ENCODE measurements around the gene SMIM20. TPM values are rescaled to one million over a fixed set of nuclear protein-coding genes. Genes with fewer than 3 reads are reported as not detected.

The SMIM20 gene
- total RNA-seq, 2 experiments from 2014 or later, result 7.2 to 9.1 TPM

- H3K27ac Mint-ChIP-seq, result no peak overlapping the region
- TF ChIP-seq CTCF (IDR thresholded peaks at IDR 0.05), result no peak
- ChIA-PET CTCF (no interaction called here), POLR2A (no interaction called here)
- no peaks in the 10 kb centered on the region for H3K9me3 Mint-ChIP-seq
- H3K4me1 Mint-ChIP-seq (ENCODE audit: low read depth), result no peaks in the 10 kb centered on the region
- H3K36me3 ChIP-seq (ENCODE audit: insufficient read depth, low read length), result no peaks in the 10 kb centered on the region
- no peak overlapping the region for H3K4me3 ChIP-seq (ENCODE audit: low read length)
- no peak overlapping the region for H3K27ac ChIP-seq (ENCODE audit: low read depth in 1 of 2, low read length in 2 of 2)
- no peaks in the 10 kb centered on the region for H3K4me1 ChIP-seq (ENCODE audit: insufficient read depth, low read length)
- DNase-seq (no peak), ATAC-seq (ENCODE audit: poor library complexity) (no peak)
- intact Hi-C loops (cut with DNase I, micrococcal nuclease), result no loop called here
- H3K27me3 ChIP-seq (ENCODE audit: control insufficient read depth in 1 of 2, insufficient read depth in 2 of 2, low read length in 2 of 2), result no peaks in the 10 kb centered on the region
- H3K9me3 ChIP-seq (ENCODE audit: control insufficient read depth in 1 of 2, insufficient read depth in 1 of 2, low read length in 2 of 2), result no peaks in the 10 kb centered on the region
- no peaks in the 10 kb centered on the region for H3K36me3 Mint-ChIP-seq (ENCODE audit: low read depth)
- peaks cover 4% of the 10 kb centered on the region for H3K27me3 Mint-ChIP-seq
- H3K4me3 Mint-ChIP-seq, result no peak overlapping the region
Measured at GRCh38 chr4:25879991-25880651, 33.9 kb upstream of the SMIM20 start.

- Histone ChIP-seq H3K36me3 (ENCODE audit: insufficient read depth, low read length) (no peaks in the 10 kb centered on the region), H3K27ac (ENCODE audit: low read depth in 1 of 2, low read length in 2 of 2) (no peak overlapping the region), H3K4me1 (ENCODE audit: insufficient read depth, low read length) (no peaks in the 10 kb centered on the region), H3K4me3 (ENCODE audit: low read length) (no peak overlapping the region), H3K9me3 (ENCODE audit: control insufficient read depth in 1 of 2, insufficient read depth in 1 of 2, low read length in 2 of 2) (no peaks in the 10 kb centered on the region), H3K27me3 (ENCODE audit: control insufficient read depth in 1 of 2, insufficient read depth in 2 of 2, low read length in 2 of 2) (no peaks in the 10 kb centered on the region)
- CTCF ChIA-PET, result no interaction called here
- POLR2A ChIA-PET, result no interaction called here
- no peaks in the 10 kb centered on the region for H3K4me1 Mint-ChIP-seq (ENCODE audit: low read depth)
- no peaks in the 10 kb centered on the region for H3K9me3 Mint-ChIP-seq
- TF ChIP-seq CTCF (IDR thresholded peaks at IDR 0.05), result no peak
- intact Hi-C loops (cut with DNase I, micrococcal nuclease), result no loop called here
- peaks cover 4% of the 10 kb centered on the region for H3K27me3 Mint-ChIP-seq
- H3K36me3 Mint-ChIP-seq (ENCODE audit: low read depth), result no peaks in the 10 kb centered on the region
- no peak overlapping the region for H3K4me3 Mint-ChIP-seq
- DNase-seq (peak in 1 of 14 experiments; percentile 8), ATAC-seq (ENCODE audit: poor library complexity) (no peak)
- H3K27ac Mint-ChIP-seq, result no peak overlapping the region
Measured at GRCh38 chr4:25881193-25881592, 32.8 kb upstream of the SMIM20 start.

GRCh38 chr4:25882226-25882625 is 31.8 kb upstream of the SMIM20 start:
- CTCF ChIA-PET, result no interaction called here
- Histone ChIP-seq H3K36me3 (ENCODE audit: insufficient read depth, low read length) (no peaks in the 10 kb centered on the region), H3K27ac (ENCODE audit: low read depth in 1 of 2, low read length in 2 of 2) (no peak overlapping the region), H3K9me3 (ENCODE audit: control insufficient read depth in 1 of 2, insufficient read depth in 1 of 2, low read length in 2 of 2) (no peaks in the 10 kb centered on the region), H3K4me3 (ENCODE audit: low read length) (no peak overlapping the region), H3K4me1 (ENCODE audit: insufficient read depth, low read length) (no peaks in the 10 kb centered on the region), H3K27me3 (ENCODE audit: control insufficient read depth in 1 of 2, insufficient read depth in 2 of 2, low read length in 2 of 2) (no peaks in the 10 kb centered on the region)
- POLR2A ChIA-PET, result no interaction called here
- H3K4me1 Mint-ChIP-seq (ENCODE audit: low read depth), result no peaks in the 10 kb centered on the region
- H3K4me3 Mint-ChIP-seq, result no peak overlapping the region
- H3K36me3 Mint-ChIP-seq (ENCODE audit: low read depth), result no peaks in the 10 kb centered on the region
- peaks cover 4% of the 10 kb centered on the region for H3K27me3 Mint-ChIP-seq
- DNase-seq (no peak), ATAC-seq (ENCODE audit: poor library complexity) (no peak)
- H3K27ac Mint-ChIP-seq, result no peak overlapping the region
- H3K9me3 Mint-ChIP-seq, result no peaks in the 10 kb centered on the region
- intact Hi-C loops (cut with DNase I, micrococcal nuclease), result no loop called here
- no peak for TF ChIP-seq CTCF (IDR thresholded peaks at IDR 0.05)

Measured in CD4-positive, alpha-beta T cell (primary cell).